DND-41 (cell line): ENCODE data around the gene CRELD1.

Experiments
- ATAC-seq: fragments of 200-7000 bp; cut with Tn5 transposase; 3 replicates; pipeline ENCODE4 v1.9.1; 2021; ENCODE audit warnings: low read depth; ENCODE audit not compliant: insufficient read depth
- DNase-seq: peaks from one replicate; pipeline ENCODE4 v3.0.0-alpha.2; 2020
- H2AFZ ChIP-seq: 2 replicates; pipeline ENCODE4 v1.6.0; 2012; ENCODE audit warnings: low read depth, low read length
- H3K27ac ChIP-seq: 2 replicates; pipeline ENCODE4 v1.5.1; 2012; ENCODE audit warnings: low read length, inconsistent platforms
- H3K27me3 ChIP-seq: fragments of 200-600 bp; sonication (generic); 2 replicates; pipeline ENCODE4 v1.6.0; 2012; ENCODE audit warnings: low read length, mild to moderate bottlenecking, inconsistent platforms; ENCODE audit not compliant: insufficient read depth, poor library complexity
- H3K36me3 ChIP-seq: 2 replicates; pipeline ENCODE4 v1.5.1; 2012; ENCODE audit warnings: low read length, inconsistent platforms; ENCODE audit not compliant: insufficient read depth
- H3K4me1 ChIP-seq: 2 replicates; pipeline ENCODE4 v1.5.1; 2012; ENCODE audit warnings: mild to moderate bottlenecking, low read length; ENCODE audit not compliant: insufficient read depth
- H3K4me2 ChIP-seq: 2 replicates; pipeline ENCODE4 v1.6.0; 2012; ENCODE audit warnings: mild to moderate bottlenecking, moderate library complexity, low read length, inconsistent platforms; ENCODE audit not compliant: insufficient read depth
- H3K4me3 ChIP-seq, 2 experiments: fragments of 200-600 bp in 1 of 2; shearing (Covaris generic) in 1 of 2; 2 replicates each; pipeline ENCODE4 v1.5.1; 2012 to 2016; ENCODE audit warnings: inconsistent platforms in 2 of 2, low read length in 2 of 2, mild to moderate bottlenecking in 2 of 2, low read depth in 1 of 2, moderate library complexity in 1 of 2
- H3K79me2 ChIP-seq: 2 replicates; pipeline ENCODE4 v1.6.0; 2012; ENCODE audit warnings: low read length, inconsistent platforms; ENCODE audit not compliant: insufficient read depth
- H3K9ac ChIP-seq: 2 replicates; pipeline ENCODE4 v1.6.0; 2012; ENCODE audit warnings: low read depth, mild to moderate bottlenecking, inconsistent platforms, low read length, moderate library complexity
- H3K9me3 ChIP-seq: 2 replicates; pipeline ENCODE4 v1.5.1; 2012; ENCODE audit warnings: low read length, moderate library complexity, mild to moderate bottlenecking, inconsistent platforms; ENCODE audit not compliant: insufficient read depth, severe bottlenecking
- H4K20me1 ChIP-seq: 2 replicates; pipeline ENCODE4 v1.6.0; 2012; ENCODE audit warnings: low read length; ENCODE audit not compliant: insufficient read depth
- CTCF ChIP-seq: IDR thresholded peaks from 2 replicates; pipeline ENCODE4 v1.5.1; 2012; ENCODE audit warnings: borderline replicate concordance, low read length, moderate library complexity, mild to moderate bottlenecking; ENCODE audit not compliant: poor library complexity, severe bottlenecking; ENCODE audit errors: extremely low read depth
- EZH2 ChIP-seq: IDR thresholded peaks from 3 replicates; pipeline ENCODE4 v1.6.1; 2012; ENCODE audit warnings: borderline replicate concordance, low read depth, mild to moderate bottlenecking, moderate library complexity, low read length, inconsistent platforms; ENCODE audit not compliant: severe bottlenecking

Gene CRELD1

DNA sequence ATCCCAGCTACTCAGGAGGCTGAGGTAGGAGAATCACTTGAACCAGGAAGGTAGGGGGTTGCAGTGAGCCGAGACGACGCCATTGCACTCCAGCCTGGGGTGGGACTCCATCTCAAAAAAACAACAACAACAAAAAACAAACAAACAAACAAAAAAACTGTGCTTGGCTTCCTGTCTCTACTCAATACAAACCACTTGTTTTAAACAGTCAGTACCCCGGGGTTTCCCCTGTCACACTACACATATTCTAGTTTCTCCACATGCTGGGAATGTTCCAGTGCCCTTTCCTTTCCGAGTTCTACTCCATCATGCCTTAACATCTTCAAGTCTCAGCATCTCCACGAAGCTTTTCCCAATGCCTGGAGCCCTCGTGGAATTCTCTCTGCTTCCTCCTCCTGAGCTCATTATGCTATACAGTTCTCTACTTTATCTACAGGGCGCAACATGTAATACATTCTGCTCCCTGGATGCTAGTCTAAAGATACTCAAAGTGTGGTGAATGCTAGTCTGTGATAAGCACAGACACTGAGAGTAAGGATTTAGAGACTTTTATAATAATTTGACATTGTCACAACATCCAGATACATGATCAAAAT is 45.2 kb downstream of the CRELD1 start:
- no peak overlapping the region for H3K4me2 ChIP-seq
- peaks cover 42% of the 10 kb centered on the region for H3K36me3 ChIP-seq
- TF ChIP-seq CTCF = no peak
- TF ChIP-seq EZH2 = no peak
- no peak for DNase-seq
- H3K9ac ChIP-seq = no peak overlapping the region
- H2AFZ ChIP-seq = no peak overlapping the region
- H3K9me3 ChIP-seq = no peaks in the 10 kb centered on the region
- no peak overlapping the region for H3K27ac ChIP-seq
- ATAC-seq = no peak
- peaks cover 31% of the 10 kb centered on the region for H3K79me2 ChIP-seq
- no peaks in the 10 kb centered on the region for H3K27me3 ChIP-seq
- no peak overlapping the region for H3K4me3 ChIP-seq
- no peaks in the 10 kb centered on the region; the same call in 1 of the 2 replicates for H4K20me1 ChIP-seq
- H3K4me1 ChIP-seq = peaks cover 3% of the 10 kb centered on the region; the same call in 1 of the 2 replicates

DNA sequence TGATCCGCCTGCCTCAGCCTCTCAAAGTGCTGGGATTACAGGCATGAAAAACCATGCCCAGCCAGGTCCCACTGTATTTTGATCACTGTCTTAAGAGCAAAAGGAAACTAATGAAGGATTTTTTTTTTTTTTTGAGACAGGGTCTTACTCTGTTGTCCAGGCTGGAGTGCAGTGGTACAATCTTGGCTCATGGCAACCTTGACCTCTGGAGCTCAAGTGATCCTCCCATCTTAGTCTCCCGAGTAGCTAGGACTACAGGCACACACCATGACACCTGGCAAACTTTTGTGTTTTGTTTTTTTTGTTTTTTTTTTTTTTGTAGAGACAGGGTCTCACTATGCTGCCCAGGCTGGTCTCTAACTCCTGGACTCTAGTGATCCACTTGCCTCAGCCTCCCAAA is 46.6 kb downstream of the CRELD1 start:
- Histone ChIP-seq H3K4me1 (peaks cover 13% of the 10 kb centered on the region), H3K9ac (no peak overlapping the region), H2AFZ (no peak overlapping the region), H3K4me3 (no peak overlapping the region), H3K36me3 (peaks cover 43% of the 10 kb centered on the region), H3K27ac (no peak overlapping the region), H3K9me3 (no peaks in the 10 kb centered on the region), H3K4me2 (no peak overlapping the region), H4K20me1 (no peaks in the 10 kb centered on the region; the same call in 1 of the 2 replicates), H3K79me2 (peaks cover 41% of the 10 kb centered on the region), H3K27me3 (no peaks in the 10 kb centered on the region)
- ATAC-seq (no peak), DNase-seq (no peak)
- TF ChIP-seq CTCF (no peak), EZH2 (no peak)

- Histone ChIP-seq H3K9ac (peak overlapping the region; percentile 86), H3K27me3 (no peaks in the 10 kb centered on the region), H3K27ac (peak overlapping the region; percentile 79), H2AFZ (peak overlapping the region; percentile 96), H3K9me3 (no peaks in the 10 kb centered on the region), H3K4me1 (peaks cover 39% of the 10 kb centered on the region), H4K20me1 (no peaks in the 10 kb centered on the region; the same call in 1 of the 2 replicates), H3K4me3 (peak overlapping the region; percentile 95 to 99), H3K4me2 (peak overlapping the region; percentile 82), H3K79me2 (peaks cover 77% of the 10 kb centered on the region), H3K36me3 (peaks cover 29% of the 10 kb centered on the region)
- no peak for DNase-seq
- peak; percentile 69 for ATAC-seq
- TF ChIP-seq CTCF = no peak
- TF ChIP-seq EZH2 = no peak
These were observed 52.6 kb downstream of the CRELD1 start for GRCh38 chr3:9986230-9986725.
